Kidney epithelial cell (primary cell): Measurements from ENCODE around the gene BBS9. TPM values are rescaled to one million over a fixed set of nuclear protein-coding genes. Genes with fewer than 3 reads are reported as not detected.

ENCODE experiments used
- DNase-seq: peaks from one replicate; pipeline ENCODE4 v3.0.0-alpha.2; 2010; ENCODE audit warnings: low read depth
- H3K27me3 ChIP-seq: 2 replicates; pipeline ENCODE4 v1.6.0; 2011; ENCODE audit warnings: low read length; ENCODE audit not compliant: control insufficient read depth, insufficient read depth
- H3K36me3 ChIP-seq: 2 replicates; pipeline ENCODE4 v1.5.1; 2011; ENCODE audit warnings: low read length; ENCODE audit not compliant: control insufficient read depth, insufficient read depth
- H3K4me3 ChIP-seq: 2 replicates; pipeline ENCODE4 v1.5.1; 2011; ENCODE audit warnings: low read depth, mild to moderate bottlenecking, control low read depth, low read length
- total RNA-seq: library from RNA; depleted of rRNA; stranded (reverse); fragments of >200 nt; gene quantifications from 2 replicates; pipeline ENCODE4 v1.2.3, GENCODE V29; 2015
- TF ChIP-seq, protein P1 (sequence below): IDR thresholded peaks from 2 replicates; pipeline ENCODE4 v1.5.1; 2011; ENCODE audit warnings: mild to moderate bottlenecking, moderate library complexity, low read length, control low read depth, inconsistent platforms; ENCODE audit not compliant: insufficient read depth, poor library complexity, severe bottlenecking

Gene BBS9
- total RNA-seq, 1 donor from 2014 or later: 20.4 TPM

DNA sequence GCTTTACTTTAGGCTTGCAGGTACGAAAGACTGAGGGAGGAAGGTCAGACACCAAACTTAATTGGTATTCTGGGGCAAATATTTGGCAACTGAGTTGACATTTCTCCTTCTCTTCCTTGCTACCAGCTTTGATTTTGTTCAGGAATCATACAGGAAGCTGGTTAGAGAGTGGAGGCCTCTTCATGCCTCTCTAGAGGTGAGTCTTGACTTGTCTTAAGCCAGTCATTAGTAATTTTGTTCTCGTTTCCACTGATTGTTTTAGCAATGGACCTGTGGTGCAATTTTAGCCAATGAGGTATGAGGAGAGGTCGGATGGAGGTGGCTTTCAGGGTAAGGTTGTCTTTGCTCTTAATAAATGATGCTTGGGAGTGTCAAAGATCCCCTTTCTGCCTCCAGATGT lies 17.8 kb upstream of the BBS9 start:
- TF ChIP-seq, protein P1, sequence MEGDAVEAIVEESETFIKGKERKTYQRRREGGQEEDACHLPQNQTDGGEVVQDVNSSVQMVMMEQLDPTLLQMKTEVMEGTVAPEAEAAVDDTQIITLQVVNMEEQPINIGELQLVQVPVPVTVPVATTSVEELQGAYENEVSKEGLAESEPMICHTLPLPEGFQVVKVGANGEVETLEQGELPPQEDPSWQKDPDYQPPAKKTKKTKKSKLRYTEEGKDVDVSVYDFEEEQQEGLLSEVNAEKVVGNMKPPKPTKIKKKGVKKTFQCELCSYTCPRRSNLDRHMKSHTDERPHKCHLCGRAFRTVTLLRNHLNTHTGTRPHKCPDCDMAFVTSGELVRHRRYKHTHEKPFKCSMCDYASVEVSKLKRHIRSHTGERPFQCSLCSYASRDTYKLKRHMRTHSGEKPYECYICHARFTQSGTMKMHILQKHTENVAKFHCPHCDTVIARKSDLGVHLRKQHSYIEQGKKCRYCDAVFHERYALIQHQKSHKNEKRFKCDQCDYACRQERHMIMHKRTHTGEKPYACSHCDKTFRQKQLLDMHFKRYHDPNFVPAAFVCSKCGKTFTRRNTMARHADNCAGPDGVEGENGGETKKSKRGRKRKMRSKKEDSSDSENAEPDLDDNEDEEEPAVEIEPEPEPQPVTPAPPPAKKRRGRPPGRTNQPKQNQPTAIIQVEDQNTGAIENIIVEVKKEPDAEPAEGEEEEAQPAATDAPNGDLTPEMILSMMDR: no peak
- no peak for DNase-seq
- no peak overlapping the region for H3K4me3 ChIP-seq
- H3K27me3 ChIP-seq: no peaks in the 10 kb centered on the region
- no peaks in the 10 kb centered on the region for H3K36me3 ChIP-seq

DNA sequence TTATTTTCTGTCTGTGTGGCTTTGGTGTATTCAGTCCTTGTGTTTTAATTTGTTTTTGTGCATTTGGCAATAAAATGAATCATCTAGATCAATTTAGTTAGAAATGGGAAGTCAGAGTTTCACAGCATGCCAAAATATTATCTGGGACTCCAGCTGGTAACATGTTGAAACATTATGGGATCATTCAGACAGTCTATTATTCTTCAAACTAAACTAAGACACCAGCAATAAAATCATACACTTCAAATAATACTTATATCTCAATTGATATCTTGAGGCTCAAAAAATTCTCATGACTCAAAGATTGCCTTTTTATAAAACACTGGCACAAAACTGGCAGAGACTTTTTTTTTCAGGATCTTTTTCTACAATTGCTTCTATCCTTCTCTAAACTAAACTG lies 14.4 kb upstream of the BBS9 start:
- DNase-seq: no peak

GRCh38 chr7:33118383-33118782 lies 11.0 kb upstream of the BBS9 start:
- Histone ChIP-seq H3K27me3 (no peaks in the 10 kb centered on the region), H3K36me3 (no peaks in the 10 kb centered on the region), H3K4me3 (no peak overlapping the region)
- TF ChIP-seq, protein P1: no peak
- no peak for DNase-seq

More for the DNA sequence above, 14.4 kb upstream of the BBS9 start:
- TF ChIP-seq, protein P1: no peak
- no peak overlapping the region for H3K4me3 ChIP-seq
- H3K36me3 ChIP-seq: no peaks in the 10 kb centered on the region
- H3K27me3 ChIP-seq: no peaks in the 10 kb centered on the region

DNA sequence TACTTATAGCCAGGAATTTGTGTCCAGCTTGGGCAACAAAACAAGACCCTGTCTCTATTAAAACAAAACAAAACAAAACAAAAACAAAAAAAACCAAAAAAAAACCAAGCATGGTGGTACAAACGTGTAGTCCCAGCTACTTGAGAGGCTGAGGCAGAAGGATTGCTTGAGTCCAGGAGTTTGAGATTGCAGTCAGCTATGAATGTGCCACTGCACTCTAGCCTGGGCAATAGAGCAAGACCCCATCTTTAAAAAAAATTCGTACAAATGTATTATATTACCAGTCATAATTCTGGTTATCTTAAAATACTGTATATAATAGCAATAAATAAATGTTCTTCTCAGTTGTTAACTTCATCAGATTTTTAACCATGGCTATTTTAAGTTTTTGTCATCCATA lies 2.3 kb upstream of the BBS9 start:
- TF ChIP-seq, protein P1: no peak
- H3K4me3 ChIP-seq: no peak overlapping the region
- no peak for DNase-seq
- H3K36me3 ChIP-seq: no peaks in the 10 kb centered on the region
- H3K27me3 ChIP-seq: no peaks in the 10 kb centered on the region

GRCh38 chr7:33128631-33128989 lies 754 bp upstream of the BBS9 start:
- Histone ChIP-seq H3K4me3 (peak overlapping the region; percentile 75), H3K36me3 (no peaks in the 10 kb centered on the region), H3K27me3 (no peaks in the 10 kb centered on the region)
- TF ChIP-seq, protein P1: no peak
- no peak for DNase-seq

DNA sequence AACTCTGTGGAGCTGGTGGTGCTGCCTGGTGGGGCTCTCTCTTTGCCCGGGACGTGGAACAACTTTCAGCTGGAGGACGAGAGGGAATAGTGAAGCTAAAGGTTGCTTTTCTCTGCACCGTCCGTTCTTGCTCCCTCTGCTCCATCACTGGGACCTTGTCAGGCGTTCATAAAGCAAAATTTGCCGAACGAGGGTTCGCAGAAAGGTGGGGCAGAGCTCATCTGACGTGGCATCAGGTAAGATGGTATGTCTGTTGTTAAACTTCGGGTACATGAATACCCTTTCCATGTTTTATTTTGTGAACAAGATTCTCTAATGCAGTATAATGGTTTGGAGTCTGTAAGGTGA lies 416 bp downstream of the BBS9 start:
- Histone ChIP-seq H3K4me3 (peak overlapping the region; percentile 75), H3K36me3 (no peaks in the 10 kb centered on the region), H3K27me3 (no peaks in the 10 kb centered on the region)
- DNase-seq: no peak
- TF ChIP-seq, protein P1: no peak
